CD4-positive, alpha-beta T cell treated with Interleukin-17A for 1 hour (primary cell): Measurements from ENCODE around the gene STAG1.

ENCODE experiments used
- DNase-seq: peaks from one replicate; pipeline ENCODE4 v3.0.0-alpha.2; 2020

Gene STAG1

DNA sequence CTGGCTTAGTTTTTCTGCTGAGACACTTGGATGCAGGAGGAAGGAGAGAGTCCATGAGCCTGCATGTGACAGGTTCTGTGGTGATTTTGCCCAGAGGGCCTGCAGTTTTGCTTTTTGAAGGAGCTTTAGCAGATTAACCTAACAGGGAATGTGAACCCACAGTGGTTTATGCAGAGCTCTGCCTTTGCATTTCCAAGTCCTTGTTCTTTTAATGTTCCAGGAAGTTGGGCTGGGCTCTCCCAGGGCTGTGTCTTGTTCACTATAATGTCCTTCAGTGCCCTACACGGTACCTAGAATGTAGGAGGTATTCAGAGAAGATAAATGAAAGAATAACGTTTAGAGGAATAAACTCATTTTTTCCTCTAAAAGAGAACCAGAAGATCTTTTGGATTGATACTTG, 451.7 kb downstream of the STAG1 start:
- no peak for DNase-seq

DNA sequence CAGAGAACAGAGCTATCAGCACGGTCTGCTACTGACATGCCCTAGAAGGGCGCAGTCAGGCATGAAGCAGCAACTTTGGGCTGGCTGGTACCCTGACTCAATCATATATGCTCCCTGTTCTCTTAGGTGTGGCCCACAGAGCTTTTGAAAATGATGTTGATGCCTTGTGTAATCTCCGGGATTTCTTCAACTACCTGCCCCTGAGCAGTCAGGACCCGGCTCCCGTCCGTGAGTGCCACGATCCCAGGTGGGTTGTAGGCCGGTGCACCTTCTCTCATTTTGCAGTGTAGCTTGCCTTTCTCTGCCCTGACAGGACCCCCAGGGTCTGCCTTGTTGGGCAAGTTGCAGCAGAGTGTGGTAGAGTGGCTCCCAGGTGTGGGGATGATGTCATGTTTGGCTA, 454.4 kb downstream of the STAG1 start:
- DNase-seq = no peak

DNA sequence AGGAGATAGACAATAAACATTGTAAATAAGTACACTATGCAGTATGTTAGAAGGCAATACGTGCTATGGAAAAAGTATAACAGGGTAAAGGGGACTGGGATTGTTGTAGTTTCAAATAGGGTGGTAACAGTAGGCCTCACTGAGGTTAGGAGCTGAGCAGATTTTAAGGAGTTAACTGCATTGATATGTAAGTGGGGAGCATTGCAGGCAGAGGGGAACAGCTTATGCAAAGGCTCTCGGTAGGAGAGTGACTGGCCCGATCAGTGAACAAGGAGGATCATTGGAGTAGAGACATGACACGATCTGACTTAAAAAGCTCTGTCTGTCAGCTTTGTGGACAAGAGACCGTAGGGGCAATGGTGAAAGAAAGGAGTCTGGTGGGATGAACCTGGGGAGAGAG, 455.2 kb downstream of the STAG1 start:
- no peak for DNase-seq

DNA sequence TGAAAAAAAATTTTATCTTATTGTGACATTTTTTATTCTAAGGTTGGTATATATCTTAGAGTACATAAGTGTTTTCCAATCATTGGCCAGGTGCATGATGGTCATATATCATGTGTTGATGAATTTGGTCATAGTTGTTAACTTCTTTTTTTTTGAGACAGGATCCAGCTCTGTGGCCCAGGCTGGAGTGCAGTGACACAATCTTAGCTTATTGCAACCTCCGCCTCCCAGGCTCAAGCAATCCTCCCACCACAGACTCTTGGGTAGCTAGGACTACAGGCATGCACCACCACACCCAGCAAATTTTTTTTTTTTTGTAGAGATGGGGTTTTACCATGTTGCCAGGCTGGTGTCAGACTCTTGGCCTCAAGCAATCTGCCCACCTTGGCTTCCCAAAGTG, 458.0 kb downstream of the STAG1 start:
- DNase-seq = no peak

DNA sequence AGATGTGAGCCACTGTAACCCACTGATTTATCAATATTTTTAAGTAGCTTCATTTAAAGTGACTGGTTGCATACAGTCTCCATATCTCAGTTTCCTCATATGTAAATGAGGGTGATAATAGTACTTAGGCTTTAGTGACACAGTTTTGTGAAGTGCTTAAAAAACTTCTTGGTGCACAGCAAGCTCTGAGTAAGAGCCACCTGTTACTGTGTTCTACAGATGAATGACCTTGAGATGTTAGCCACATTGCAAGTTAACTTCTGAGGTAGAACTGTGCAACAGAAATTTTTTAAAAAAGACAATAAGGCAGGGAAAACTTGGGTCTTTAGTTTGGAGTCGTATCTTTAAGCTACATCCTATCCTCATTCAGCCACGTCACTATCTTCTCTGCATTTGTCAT, 458.9 kb downstream of the STAG1 start:
- no peak for DNase-seq

DNA sequence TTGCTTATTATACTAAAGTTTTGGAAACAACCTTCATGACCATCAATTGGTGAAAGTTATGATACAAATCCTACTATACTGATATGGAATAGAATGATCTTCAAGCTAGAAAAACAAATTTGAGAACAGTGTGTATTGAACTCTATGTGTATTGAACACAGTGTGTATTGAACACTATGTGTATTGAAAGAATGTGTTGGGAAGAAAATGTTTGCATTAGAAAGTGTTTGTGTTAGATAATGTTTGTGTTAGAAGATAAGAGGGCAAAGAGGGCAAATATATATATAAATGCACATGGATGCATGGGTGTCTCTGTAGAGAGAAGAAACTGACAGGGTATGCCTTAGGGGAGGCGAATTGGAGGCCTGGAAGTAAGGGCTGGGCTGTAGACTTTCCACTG, 459.7 kb downstream of the STAG1 start:
- no peak for DNase-seq

DNA sequence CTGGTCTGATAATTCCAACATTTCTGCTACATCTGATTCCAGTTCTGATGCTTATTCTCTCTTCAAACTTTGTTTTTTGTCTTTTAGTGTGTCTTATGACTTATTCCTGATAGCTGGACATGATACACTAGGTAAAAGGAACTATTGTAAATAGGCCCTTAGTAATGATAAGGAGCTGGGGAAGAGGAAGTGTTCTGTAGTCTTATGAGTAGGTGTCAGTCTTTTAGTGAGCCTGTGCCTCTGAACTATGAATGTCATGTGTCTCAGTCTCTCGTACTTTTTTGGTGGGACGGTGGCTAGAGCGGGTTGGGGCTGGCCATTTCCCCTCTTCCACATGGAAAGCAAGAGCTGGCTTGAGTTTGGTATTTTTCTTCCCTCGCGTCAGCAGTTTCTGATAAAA, 460.9 kb downstream of the STAG1 start:
- DNase-seq = no peak
